ENCODE data around the gene PRRT1.
"Not testable (repeated sequence)": the region's sequence is repeated elsewhere in the genome, so short reads cannot be mapped to it uniquely, and the experiment has no call there.

The PRRT1 gene

GRCh38 chr6:32151863-32152768, at the start of gene PRRT1:
TSS of gene PRRT1 (minus strand) at chr6:32151939. CDS start at chr6:32151827, 112 bp downstream.
- DNase-seq (ENCODE audit: low read depth in 3 of 3) = no peak

- DNase-seq (ENCODE audit: low read depth in 3 of 3) = no peak
Measured at GRCh38 chr6:32200711-32201475, 49.2 kb upstream of the PRRT1 start.

GRCh38 chr6:32198866-32199265, 47.1 kb upstream of the PRRT1 start:
- no peak for DNase-seq (ENCODE audit: low read depth in 3 of 3)

GRCh38 chr6:32198345-32198696, 46.6 kb upstream of the PRRT1 start:
- DNase-seq (ENCODE audit: low read depth in 3 of 3) = no peak

GRCh38 chr6:32196682-32197616, 45.2 kb upstream of the PRRT1 start:
- DNase-seq (ENCODE audit: low read depth in 3 of 3) = no peak

- DNase-seq (ENCODE audit: low read depth in 3 of 3) = peak in 2 of 3 experiments; percentile 36 to 70
Measured at GRCh38 chr6:32195902-32196681, 44.4 kb upstream of the PRRT1 start.

GRCh38 chr6:32195652-32195901, 43.8 kb upstream of the PRRT1 start:
- peak; percentile 100 for DNase-seq (ENCODE audit: low read depth in 3 of 3)

GRCh38 chr6:32194825-32195651, 43.3 kb upstream of the PRRT1 start:
- DNase-seq (ENCODE audit: low read depth in 3 of 3) = no peak

GRCh38 chr6:32194388-32194787, 42.6 kb upstream of the PRRT1 start:
- no peak for DNase-seq (ENCODE audit: low read depth in 3 of 3)

GRCh38 chr6:32193096-32193495, 41.4 kb upstream of the PRRT1 start:
- DNase-seq (ENCODE audit: low read depth in 3 of 3) = not testable (repeated sequence)

GRCh38 chr6:32192608-32193039, 40.9 kb upstream of the PRRT1 start, which contains the start of gene GPSM3:
TSS of gene GPSM3 (minus strand) at chr6:32192643. CDS start at chr6:32192513, 130 bp downstream.
- peak in 2 of 3 experiments; percentile 29 to 52 for DNase-seq (ENCODE audit: low read depth in 3 of 3)

GRCh38 chr6:32191696-32192607, 40.2 kb upstream of the PRRT1 start:
- DNase-seq (ENCODE audit: low read depth in 3 of 3) = no peak

- no peak for DNase-seq (ENCODE audit: low read depth in 3 of 3)
Measured at GRCh38 chr6:32190911-32191677, 39.4 kb upstream of the PRRT1 start.

GRCh38 chr6:32190054-32190851, 38.5 kb upstream of the PRRT1 start, which contains the start of gene PBX2:
TSS of gene PBX2 (minus strand) at chr6:32190202. CDS start at chr6:32189915, 287 bp downstream.
- DNase-seq (ENCODE audit: low read depth in 3 of 3) = peak; percentile 65 to 86 (median 75)

- no peak for DNase-seq (ENCODE audit: low read depth in 3 of 3)
Measured at GRCh38 chr6:32189742-32190053, 38.0 kb upstream of the PRRT1 start.

GRCh38 chr6:32189069-32189741, 37.5 kb upstream of the PRRT1 start:
- no peak for DNase-seq (ENCODE audit: low read depth in 3 of 3)

Data from stimulated activated CD4-positive, alpha-beta T cell treated with anti-CD3 and anti-CD28 coated beads, TNF-alpha, amount 100 ng/mL, for 24 hours (primary cell).